Natural killer cell (primary cell): ENCODE measurements around the gene HBQ1. TPM values are rescaled to one million over a fixed set of nuclear protein-coding genes. Genes with fewer than 3 reads are reported as not detected.
A peak's percentile ranks its signal among the peaks of the same experiment; 100 is the strongest.

Source experiments
- ATAC-seq, 3 donors: fragments of 150-1000 bp in 2 of 3; fragments of 200-7000 bp in 1 of 3; cut with Tn5 transposase; 1 replicate in 1 of 3; 2 replicates in 2 of 3; pipeline ENCODE4 v1.10.0; 2021; ENCODE audit warnings: mild to moderate bottlenecking in 2 of 3, moderate library complexity in 2 of 3
- DNase-seq, 2 donors: peaks; one replicate each; pipeline versions ENCODE4 v3.0.0 to v3.0.0-alpha.2; 2013 to 2021; ENCODE audit warnings: mixed read lengths in 1 of 2
- H3K27ac ChIP-seq: one replicate; pipeline ENCODE4 v1.5.1; 2013; ENCODE audit warnings: mild to moderate bottlenecking, low read length
- H3K27me3 ChIP-seq: one replicate; pipeline ENCODE4 v1.6.1; 2013; ENCODE audit warnings: low read length; ENCODE audit not compliant: control insufficient read depth, insufficient read depth
- H3K36me3 ChIP-seq: one replicate; pipeline ENCODE4 v1.6.1; 2013; ENCODE audit warnings: low read length; ENCODE audit not compliant: control insufficient read depth, insufficient read depth
- H3K4me1 ChIP-seq: one replicate; pipeline ENCODE4 v1.6.1; 2013; ENCODE audit warnings: low read length; ENCODE audit not compliant: control insufficient read depth, insufficient read depth
- H3K4me3 ChIP-seq: one replicate; pipeline ENCODE4 v1.5.1; 2013; ENCODE audit warnings: low read length
- H3K9me3 ChIP-seq: one replicate; pipeline ENCODE4 v1.6.1; 2013; ENCODE audit warnings: low read length; ENCODE audit not compliant: control insufficient read depth, insufficient read depth
- H3K27ac Mint-ChIP-seq, 2 donors: one replicate each; pipeline ENCODE4 v1.8.0; 2022; ENCODE audit warnings: mild to moderate bottlenecking in 2 of 2, mixed read lengths in 2 of 2, moderate library complexity in 1 of 2
- H3K27me3 Mint-ChIP-seq, 2 donors: one replicate each; pipeline ENCODE4 v1.8.0; 2022; ENCODE audit warnings: low read depth in 2 of 2, mixed read lengths in 2 of 2
- H3K36me3 Mint-ChIP-seq: one replicate; pipeline ENCODE4 v1.8.0; 2022; ENCODE audit warnings: mixed read lengths
- H3K4me1 Mint-ChIP-seq, 2 donors: one replicate each; pipeline ENCODE4 v1.8.0; 2022; ENCODE audit warnings: mixed read lengths in 2 of 2
- H3K4me3 Mint-ChIP-seq: one replicate; pipeline ENCODE4 v1.8.0; 2022; ENCODE audit warnings: mild to moderate bottlenecking, moderate library complexity, mixed read lengths
- H3K9me3 Mint-ChIP-seq, 2 donors: one replicate each; pipeline ENCODE4 v1.8.0; 2022; ENCODE audit warnings: mixed read lengths in 2 of 2
- WGBS: methylation state at CpG from one replicate; pipeline ENCODE4 v1.1.7; 2013; ENCODE audit warnings: missing lambda C conversion rate; ENCODE audit not compliant: insufficient coverage; 5-methylcytosine and 5-hydroxymethylcytosine counted together
- intact Hi-C: fragments of 100-400 bp; cut with micrococcal nuclease; formaldehyde crosslinking; loops from one replicate; pipeline ENCODE4 v1.14.2; 2022
- total RNA-seq, 4 donors: library from RNA; stranded (reverse); fragments of 120-200 nt in 1 of 4; gene quantifications; one replicate each; pipeline versions ENCODE4 v1.2.3 to v1.2.4, GENCODE V29; 2013 to 2022
- TF ChIP-seq, protein P1 (sequence below): fragments of 200-600 bp; IDR thresholded peaks from one replicate; pipeline ENCODE4 v1.8.0; 2022; ENCODE audit warnings: antibody characterized with exemption

HBQ1 gene
- total RNA-seq, 3 donors from 2014 or later (not counting 1 experiment from before 2014, with no cell fraction given): 1.0 to 2.0 TPM; not detected in 1

GRCh38 chr16:189604-190186 lies 9.4 kb downstream of the HBQ1 start:
- ATAC-seq (no peak), DNase-seq (no peak)
- H3K4me1 ChIP-seq: no peaks in the 10 kb centered on the region
- H3K27ac Mint-ChIP-seq: peak overlapping the region; percentile 49 to 59
- H3K27me3 Mint-ChIP-seq: no peaks in the 10 kb centered on the region
- intact Hi-C loops: no loop called here
- H3K27ac ChIP-seq: no peak overlapping the region
- no peak overlapping the region for H3K4me3 Mint-ChIP-seq
- 97% methylated on average over 34 of the region's 34 CpGs for WGBS
- H3K9me3 ChIP-seq: no peaks in the 10 kb centered on the region
- H3K4me1 Mint-ChIP-seq: peaks cover 0 to 5% of the 10 kb centered on the region in 2 donors
- H3K27me3 ChIP-seq: no peaks in the 10 kb centered on the region
- H3K36me3 ChIP-seq: peaks cover 55% of the 10 kb centered on the region
- TF ChIP-seq, protein P1, sequence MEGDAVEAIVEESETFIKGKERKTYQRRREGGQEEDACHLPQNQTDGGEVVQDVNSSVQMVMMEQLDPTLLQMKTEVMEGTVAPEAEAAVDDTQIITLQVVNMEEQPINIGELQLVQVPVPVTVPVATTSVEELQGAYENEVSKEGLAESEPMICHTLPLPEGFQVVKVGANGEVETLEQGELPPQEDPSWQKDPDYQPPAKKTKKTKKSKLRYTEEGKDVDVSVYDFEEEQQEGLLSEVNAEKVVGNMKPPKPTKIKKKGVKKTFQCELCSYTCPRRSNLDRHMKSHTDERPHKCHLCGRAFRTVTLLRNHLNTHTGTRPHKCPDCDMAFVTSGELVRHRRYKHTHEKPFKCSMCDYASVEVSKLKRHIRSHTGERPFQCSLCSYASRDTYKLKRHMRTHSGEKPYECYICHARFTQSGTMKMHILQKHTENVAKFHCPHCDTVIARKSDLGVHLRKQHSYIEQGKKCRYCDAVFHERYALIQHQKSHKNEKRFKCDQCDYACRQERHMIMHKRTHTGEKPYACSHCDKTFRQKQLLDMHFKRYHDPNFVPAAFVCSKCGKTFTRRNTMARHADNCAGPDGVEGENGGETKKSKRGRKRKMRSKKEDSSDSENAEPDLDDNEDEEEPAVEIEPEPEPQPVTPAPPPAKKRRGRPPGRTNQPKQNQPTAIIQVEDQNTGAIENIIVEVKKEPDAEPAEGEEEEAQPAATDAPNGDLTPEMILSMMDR: no peak
- H3K36me3 Mint-ChIP-seq: no peaks in the 10 kb centered on the region
- H3K4me3 ChIP-seq: no peak overlapping the region
- no peaks in the 10 kb centered on the region for H3K9me3 Mint-ChIP-seq

DNA sequence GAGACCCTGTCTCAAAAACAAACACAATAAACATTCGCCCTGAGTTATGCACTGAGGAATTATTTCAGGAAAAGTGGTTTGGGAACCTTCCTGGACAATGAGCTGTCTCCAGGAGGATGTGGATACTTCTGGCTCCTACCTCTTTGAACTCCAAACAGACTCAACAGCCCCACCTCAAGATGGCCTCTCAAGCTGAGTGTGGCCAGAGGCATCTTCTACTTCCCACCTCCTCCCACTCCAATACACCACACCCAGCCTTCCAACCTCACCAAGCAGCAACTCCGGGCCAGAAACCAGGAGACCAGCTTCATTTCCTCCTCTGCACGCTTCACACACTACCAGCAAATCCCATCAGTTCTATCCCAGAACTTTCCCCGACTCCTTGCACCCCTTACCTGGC lies 11.6 kb downstream of the HBQ1 start:
- DNase-seq: no peak
- TF ChIP-seq, protein P1: no peak
- Histone ChIP-seq H3K4me1 (no peaks in the 10 kb centered on the region), H3K4me3 (no peak overlapping the region), H3K27me3 (no peaks in the 10 kb centered on the region), H3K36me3 (peaks cover 65% of the 10 kb centered on the region), H3K27ac (no peak overlapping the region), H3K9me3 (no peaks in the 10 kb centered on the region)
- ATAC-seq: no peak
- Mint-ChIP-seq H3K9me3 (no peaks in the 10 kb centered on the region), H3K36me3 (no peaks in the 10 kb centered on the region), H3K27me3 (no peaks in the 10 kb centered on the region), H3K27ac (peak overlapping the region; percentile 11 to 27), H3K4me3 (no peak overlapping the region), H3K4me1 (peaks cover 0 to 5% of the 10 kb centered on the region in 2 donors)
- WGBS: 92% methylated on average over 4 of the region's 4 CpGs
- intact Hi-C loops: no loop called here

DNA sequence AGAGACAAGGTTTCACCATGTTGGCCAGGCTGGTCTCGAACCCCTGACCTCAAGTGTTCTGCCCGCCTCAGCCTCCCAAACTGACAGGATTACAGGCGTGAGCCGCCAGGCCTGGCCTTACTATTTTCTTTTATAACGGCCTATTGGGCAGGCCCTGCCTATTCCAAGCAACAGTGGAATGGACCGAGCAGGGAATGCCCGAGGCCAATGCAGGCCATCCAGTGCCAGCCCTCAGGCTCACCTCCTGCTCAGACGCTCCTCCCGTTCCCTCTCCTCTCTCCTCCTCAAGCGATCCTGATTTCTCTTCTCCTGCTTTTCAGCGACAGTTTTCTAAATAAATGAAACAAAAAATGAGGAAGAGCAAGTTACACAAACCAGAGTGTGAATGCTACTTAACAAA lies 12.4 kb downstream of the HBQ1 start:
- Histone ChIP-seq H3K4me3 (no peak overlapping the region), H3K27ac (no peak overlapping the region), H3K9me3 (no peaks in the 10 kb centered on the region), H3K36me3 (peaks cover 65% of the 10 kb centered on the region), H3K4me1 (no peaks in the 10 kb centered on the region), H3K27me3 (no peaks in the 10 kb centered on the region)
- no peaks in the 10 kb centered on the region for H3K27me3 Mint-ChIP-seq
- H3K9me3 Mint-ChIP-seq: no peaks in the 10 kb centered on the region
- DNase-seq: no peak
- no peak for ATAC-seq
- intact Hi-C loops: no loop called here
- no peak overlapping the region for H3K4me3 Mint-ChIP-seq
- peaks cover 0 to 5% of the 10 kb centered on the region in 2 donors for H3K4me1 Mint-ChIP-seq
- H3K27ac Mint-ChIP-seq: no peak overlapping the region
- no peaks in the 10 kb centered on the region for H3K36me3 Mint-ChIP-seq
- TF ChIP-seq, protein P1: no peak
- WGBS: 98% methylated on average over 10 of the region's 11 CpGs

GRCh38 chr16:193441-193840 lies 13.2 kb downstream of the HBQ1 start:
- intact Hi-C loops: no loop called here
- Histone ChIP-seq H3K36me3 (peaks cover 67% of the 10 kb centered on the region), H3K27me3 (no peaks in the 10 kb centered on the region), H3K4me1 (no peaks in the 10 kb centered on the region), H3K9me3 (no peaks in the 10 kb centered on the region), H3K27ac (no peak overlapping the region), H3K4me3 (no peak overlapping the region)
- ATAC-seq (no peak), DNase-seq (no peak)
- H3K4me3 Mint-ChIP-seq: no peak overlapping the region
- H3K27me3 Mint-ChIP-seq: no peaks in the 10 kb centered on the region
- H3K27ac Mint-ChIP-seq: no peak overlapping the region
- H3K36me3 Mint-ChIP-seq: no peaks in the 10 kb centered on the region
- H3K4me1 Mint-ChIP-seq: peaks cover 0 to 5% of the 10 kb centered on the region in 2 donors
- TF ChIP-seq, protein P1: no peak
- no peaks in the 10 kb centered on the region for H3K9me3 Mint-ChIP-seq
- 97% methylated on average over 15 of the region's 15 CpGs for WGBS
